ENCODE data around the gene RETREG2. TPM values are rescaled to one million over a fixed set of nuclear protein-coding genes. Genes with fewer than 3 reads are reported as not detected.

The RETREG2 gene
- total and polyA plus RNA-seq, 2 of the 8 experiments (the other 6 are each of a cell fraction or from before 2014, with no cell fraction given): 51.3 to 67.4 TPM

DNA sequence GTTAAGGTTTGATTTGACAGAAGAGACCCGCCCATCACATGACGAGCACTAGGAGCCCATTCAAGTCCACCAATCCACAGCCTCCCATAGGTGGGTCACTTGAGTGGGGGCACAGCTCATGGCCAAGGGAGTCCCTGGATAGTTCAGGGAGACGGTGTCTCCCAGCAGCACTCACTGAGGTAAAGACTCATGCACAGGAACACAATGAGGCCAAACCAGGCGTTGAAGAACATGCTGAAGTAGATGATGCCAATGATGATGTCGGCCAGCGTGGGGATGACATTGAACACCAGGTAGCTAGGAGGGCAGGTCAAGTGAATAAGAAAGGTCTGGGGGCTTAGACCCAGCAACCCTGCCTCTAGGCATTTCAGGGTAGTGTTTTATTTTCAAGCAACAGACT is 36.7 kb downstream of the RETREG2 start (continued):
- TF ChIP-seq RFX5 (IDR thresholded peaks at IDR 0.05; ENCODE audit: borderline replicate concordance, low read depth, low read length): no peak

All from H1 (cell line).